ENCODE measurements around the gene ARHGAP23. TPM values are rescaled to one million over a fixed set of nuclear protein-coding genes. Genes with fewer than 3 reads are reported as not detected.

The ARHGAP23 gene
- polyA plus RNA-seq, 3 donors from 2014 or later, result not detected

DNA sequence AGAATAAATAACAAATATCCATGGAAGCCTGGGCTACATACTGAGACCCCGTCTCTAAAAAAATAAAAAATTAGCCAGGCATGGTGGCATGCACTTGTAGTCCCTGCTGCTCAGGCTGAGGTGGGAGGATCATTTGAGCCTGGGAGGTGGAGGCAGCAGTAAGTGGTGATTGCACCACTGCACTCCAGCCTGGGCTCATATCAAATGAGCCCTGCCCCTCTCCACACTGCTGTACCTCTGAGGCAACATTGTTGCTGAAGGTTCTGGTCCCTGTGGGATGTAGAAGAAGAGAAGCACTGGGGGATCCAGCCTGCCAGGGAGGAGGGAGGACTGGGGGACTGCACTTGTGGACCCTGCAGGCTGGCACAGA lies 11.4 kb upstream of the ARHGAP23 start:
- DNase-seq, result no peak
- H3K36me3 Mint-ChIP-seq, result no peaks in the 10 kb centered on the region
- H3K27me3 Mint-ChIP-seq (ENCODE audit: low read depth in 3 of 3), result peaks cover 7 to 21% (median 10%) of the 10 kb centered on the region in 3 donors
- no peak overlapping the region for H3K27ac Mint-ChIP-seq
- peaks cover 0 to 2% of the 10 kb centered on the region in 2 donors for H3K4me1 Mint-ChIP-seq
- H3K4me3 Mint-ChIP-seq, result no peak overlapping the region
- no peaks in the 10 kb centered on the region for H3K9me3 Mint-ChIP-seq

GRCh38 chr17:38417210-38417951 lies 10.9 kb upstream of the ARHGAP23 start:
- H3K4me1 Mint-ChIP-seq, result peaks cover 0 to 2% of the 10 kb centered on the region in 2 donors
- H3K27ac Mint-ChIP-seq, result no peak overlapping the region
- no peak overlapping the region for H3K4me3 Mint-ChIP-seq
- H3K27me3 Mint-ChIP-seq (ENCODE audit: low read depth in 3 of 3), result peaks cover 10 to 22% (median 12%) of the 10 kb centered on the region in 3 donors
- no peaks in the 10 kb centered on the region for H3K9me3 Mint-ChIP-seq
- no peak for DNase-seq
- H3K36me3 Mint-ChIP-seq, result no peaks in the 10 kb centered on the region

GRCh38 chr17:38418062-38418692 lies 10.1 kb upstream of the ARHGAP23 start:
- H3K9me3 Mint-ChIP-seq, result no peaks in the 10 kb centered on the region
- H3K4me3 Mint-ChIP-seq, result no peak overlapping the region
- no peak for DNase-seq
- peaks cover 12 to 22% (median 12%) of the 10 kb centered on the region in 3 donors for H3K27me3 Mint-ChIP-seq (ENCODE audit: low read depth in 3 of 3)
- no peaks in the 10 kb centered on the region for H3K36me3 Mint-ChIP-seq
- no peak overlapping the region for H3K27ac Mint-ChIP-seq
- H3K4me1 Mint-ChIP-seq, result peaks cover 0 to 2% of the 10 kb centered on the region in 2 donors

GRCh38 chr17:38418693-38419507 lies 9.4 kb upstream of the ARHGAP23 start:
- H3K4me1 Mint-ChIP-seq, result peaks cover 0 to 2% of the 10 kb centered on the region in 2 donors
- peaks cover 12 to 22% (median 14%) of the 10 kb centered on the region in 3 donors for H3K27me3 Mint-ChIP-seq (ENCODE audit: low read depth in 3 of 3)
- DNase-seq, result no peak
- H3K36me3 Mint-ChIP-seq, result no peaks in the 10 kb centered on the region
- H3K9me3 Mint-ChIP-seq, result no peaks in the 10 kb centered on the region
- H3K4me3 Mint-ChIP-seq, result peak overlapping the region in 2 of 5 donors; percentile 35 to 55
- no peak overlapping the region for H3K27ac Mint-ChIP-seq

- Mint-ChIP-seq H3K9me3 (no peaks in the 10 kb centered on the region), H3K27ac (no peak overlapping the region)
Measured at GRCh38 chr17:38419508-38419981, 8.7 kb upstream of the ARHGAP23 start.

DNA sequence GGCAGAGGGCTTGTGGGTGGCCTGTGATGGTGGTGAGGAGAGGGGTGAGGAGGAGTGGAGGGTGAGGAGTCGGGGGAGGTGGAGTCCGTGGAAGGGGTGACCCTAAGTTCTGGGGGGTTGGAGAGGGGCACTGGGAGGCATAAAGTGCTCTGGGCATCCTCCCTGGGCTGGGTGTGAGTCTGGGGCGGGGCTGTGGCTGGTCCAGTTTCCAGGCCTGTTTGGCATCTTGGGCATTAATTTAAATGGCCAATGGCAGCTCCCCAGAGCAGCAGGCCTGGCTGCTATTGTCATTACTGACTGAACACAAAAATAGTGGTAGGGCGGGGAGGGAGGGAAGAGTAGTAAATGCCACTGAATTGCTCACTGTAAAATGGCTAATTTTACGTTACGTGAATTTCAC lies 7.7 kb upstream of the ARHGAP23 start:
- Mint-ChIP-seq H3K4me1 (peaks cover 0 to 2% of the 10 kb centered on the region in 2 donors), H3K27me3 (ENCODE audit: low read depth in 3 of 3) (peaks cover 16 to 19% (median 18%) of the 10 kb centered on the region in 3 donors), H3K36me3 (no peaks in the 10 kb centered on the region), H3K27ac (no peak overlapping the region), H3K4me3 (no peak overlapping the region), H3K9me3 (no peaks in the 10 kb centered on the region)
- no peak for DNase-seq

More at GRCh38 chr17:38419508-38419981, 8.7 kb upstream of the ARHGAP23 start:
- peak overlapping the region in 1 of 5 donors; percentile 13 for H3K4me3 Mint-ChIP-seq
- DNase-seq, result no peak
- H3K4me1 Mint-ChIP-seq, result peaks cover 0 to 2% of the 10 kb centered on the region in 2 donors
- H3K27me3 Mint-ChIP-seq (ENCODE audit: low read depth in 3 of 3), result peaks cover 13 to 21% (median 16%) of the 10 kb centered on the region in 3 donors
- no peaks in the 10 kb centered on the region for H3K36me3 Mint-ChIP-seq

DNA sequence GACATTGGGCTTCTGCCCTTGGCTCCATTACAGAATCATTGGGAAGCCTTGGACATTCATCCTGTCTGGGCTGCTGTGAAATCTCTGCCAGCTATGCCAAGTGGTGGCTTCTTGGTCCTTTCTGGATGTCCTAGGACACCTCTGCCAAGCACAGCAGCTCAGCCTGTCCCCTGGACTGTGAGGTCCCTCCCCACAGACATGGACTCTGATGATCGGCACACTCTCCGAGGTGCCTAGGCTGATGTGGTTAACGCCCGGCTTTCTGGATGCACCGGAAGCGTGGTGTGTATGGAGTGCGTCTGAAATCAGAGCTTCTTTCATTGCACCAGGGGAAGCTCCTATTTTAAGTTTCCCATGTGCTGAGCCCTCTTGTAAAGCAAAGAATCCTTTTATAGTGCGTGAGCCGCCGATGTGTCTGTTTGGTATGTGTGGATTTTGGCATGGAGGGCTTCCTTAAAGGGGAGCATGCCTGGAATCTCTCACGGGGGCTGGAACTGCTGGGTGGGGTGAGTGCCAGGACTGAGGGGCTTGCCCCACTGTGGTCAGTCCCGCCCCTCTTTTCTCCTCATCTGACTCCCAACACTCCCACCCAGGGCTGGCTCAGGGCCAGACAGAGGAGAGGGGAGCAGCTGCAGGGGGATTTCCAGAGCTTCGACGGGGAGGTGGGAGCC lies 7.0 kb upstream of the ARHGAP23 start:
- Mint-ChIP-seq H3K4me1 (peaks cover 0 to 2% of the 10 kb centered on the region in 2 donors), H3K27ac (no peak overlapping the region), H3K27me3 (ENCODE audit: low read depth in 3 of 3) (peaks cover 17 to 22% (median 18%) of the 10 kb centered on the region in 3 donors), H3K4me3 (peak overlapping the region in 1 of 5 donors; percentile 17), H3K9me3 (no peaks in the 10 kb centered on the region), H3K36me3 (no peaks in the 10 kb centered on the region)
- no peak for DNase-seq

- no peak overlapping the region for H3K27ac Mint-ChIP-seq
- H3K4me1 Mint-ChIP-seq, result peaks cover 3 to 5% of the 10 kb centered on the region in 2 donors
- DNase-seq, result no peak
- no peak overlapping the region for H3K4me3 Mint-ChIP-seq
- no peaks in the 10 kb centered on the region for H3K9me3 Mint-ChIP-seq
- H3K36me3 Mint-ChIP-seq, result no peaks in the 10 kb centered on the region
- H3K27me3 Mint-ChIP-seq (ENCODE audit: low read depth in 3 of 3), result peaks cover 17 to 20% (median 18%) of the 10 kb centered on the region in 3 donors
Measured at GRCh38 chr17:38421871-38422827, 6.1 kb upstream of the ARHGAP23 start.

- DNase-seq, result no peak
- H3K9me3 Mint-ChIP-seq, result no peaks in the 10 kb centered on the region
- peaks cover 13 to 14% of the 10 kb centered on the region in 2 donors for H3K4me1 Mint-ChIP-seq
- H3K27ac Mint-ChIP-seq, result no peak overlapping the region
- H3K27me3 Mint-ChIP-seq (ENCODE audit: low read depth in 3 of 3), result peaks cover 12 to 18% (median 16%) of the 10 kb centered on the region in 3 donors
- no peaks in the 10 kb centered on the region for H3K36me3 Mint-ChIP-seq
- H3K4me3 Mint-ChIP-seq, result no peak overlapping the region
Measured at GRCh38 chr17:38424297-38424972, 3.8 kb upstream of the ARHGAP23 start.

DNA sequence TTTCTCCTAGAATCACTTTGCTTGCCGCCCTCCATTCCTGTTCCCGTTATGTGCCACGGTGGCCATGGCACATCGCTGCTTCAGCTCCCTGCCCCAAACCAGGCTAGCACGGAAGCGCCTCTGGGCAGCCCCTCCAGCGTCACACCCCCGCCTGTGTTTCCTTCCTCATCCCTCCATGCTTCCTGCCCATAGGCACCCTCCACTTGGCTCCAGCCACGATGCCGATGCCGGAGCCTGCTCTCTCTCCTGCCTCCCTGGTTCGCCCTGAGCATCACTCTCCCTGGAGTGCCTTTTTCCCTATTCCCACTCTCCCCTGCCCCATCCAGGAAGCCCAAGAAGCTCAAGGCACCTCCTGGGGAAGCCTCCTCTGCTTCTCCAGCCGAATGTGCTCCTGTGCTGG lies 3.2 kb upstream of the ARHGAP23 start:
- no peak overlapping the region for H3K27ac Mint-ChIP-seq
- H3K27me3 Mint-ChIP-seq (ENCODE audit: low read depth in 3 of 3), result peaks cover 8 to 13% (median 13%) of the 10 kb centered on the region in 3 donors
- no peaks in the 10 kb centered on the region for H3K9me3 Mint-ChIP-seq
- H3K4me1 Mint-ChIP-seq, result peaks cover 13 to 14% of the 10 kb centered on the region in 2 donors
- no peak for DNase-seq
- no peak overlapping the region for H3K4me3 Mint-ChIP-seq
- no peaks in the 10 kb centered on the region for H3K36me3 Mint-ChIP-seq

- Mint-ChIP-seq H3K36me3 (no peaks in the 10 kb centered on the region), H3K27ac (peak overlapping the region in 1 of 6 donors; percentile 13), H3K4me3 (no peak overlapping the region), H3K27me3 (ENCODE audit: low read depth in 3 of 3) (peaks cover 8 to 12% (median 11%) of the 10 kb centered on the region in 3 donors), H3K4me1 (peaks cover 13 to 14% of the 10 kb centered on the region in 2 donors), H3K9me3 (no peaks in the 10 kb centered on the region)
- no peak for DNase-seq
Measured at GRCh38 chr17:38425744-38426143, 2.5 kb upstream of the ARHGAP23 start.

DNA sequence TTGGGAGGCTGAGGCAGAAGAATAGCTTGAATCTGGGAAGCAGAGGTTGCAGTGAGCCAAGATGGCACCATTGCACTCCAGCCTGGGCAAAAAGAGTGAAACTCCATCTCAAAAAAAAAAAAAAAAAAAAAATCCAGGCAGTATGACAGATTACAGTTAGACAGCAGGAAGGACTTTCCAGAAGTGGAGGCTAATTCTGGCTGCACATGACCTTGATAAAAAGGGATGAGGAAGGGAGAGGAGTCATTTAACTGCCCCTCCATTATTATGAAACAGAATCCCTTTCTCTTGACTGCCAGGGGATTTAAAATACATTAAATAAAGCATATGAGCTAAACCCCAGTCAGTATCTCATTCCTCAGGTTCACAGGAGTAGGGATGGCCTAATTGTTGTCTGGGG lies 1.8 kb upstream of the ARHGAP23 start:
- Mint-ChIP-seq H3K27me3 (ENCODE audit: low read depth in 3 of 3) (peaks cover 8 to 11% (median 9%) of the 10 kb centered on the region in 3 donors), H3K27ac (no peak overlapping the region), H3K36me3 (no peaks in the 10 kb centered on the region), H3K9me3 (no peaks in the 10 kb centered on the region), H3K4me3 (no peak overlapping the region), H3K4me1 (peaks cover 13 to 14% of the 10 kb centered on the region in 2 donors)
- DNase-seq, result no peak
